Measurements from ENCODE around the gene ANXA10.

GRCh38 chr4:168153596-168154440 is 61.5 kb downstream of the ANXA10 start:
- TF ChIP-seq EZH2 (IDR thresholded peaks at IDR 0.05; ENCODE audit: insufficient read depth, poor library complexity, severe bottlenecking) (no peak), EZH2phosphoT487 (IDR thresholded peaks at IDR 0.05; ENCODE audit: insufficient read depth, low read depth) (no peak)
